GM23338 (cell line): ENCODE measurements around the gene NGEF. TPM values are rescaled to one million over a fixed set of nuclear protein-coding genes. Genes with fewer than 3 reads are reported as not detected.

ENCODE experiments used
- ATAC-seq: fragments of 200-7000 bp; cut with Tn5 transposase; 3 replicates; pipeline ENCODE4 v1.9.1; 2020
- DNase-seq: peaks from one replicate; pipeline ENCODE4 v3.0.0-alpha.2; 2015; ENCODE audit warnings: low spot score
- H2AFZ ChIP-seq: fragments of 200-600 bp; sonication (generic); 2 replicates; pipeline ENCODE4 v1.8.0; 2016; ENCODE audit warnings: antibody characterized with exemption, mild to moderate bottlenecking, moderate library complexity
- H3F3A ChIP-seq: fragments of 200-600 bp; sonication (generic); replicated peaks from 2 replicates; pipeline ENCODE4 v1.8.0; 2017; ENCODE audit warnings: antibody characterized with exemption, mixed run types, low read depth
- H3K27ac ChIP-seq: fragments of 200-600 bp; sonication (generic); 2 replicates; pipeline ENCODE4 v1.6.1; 2016; ENCODE audit warnings: low read depth
- H3K27me3 ChIP-seq: fragments of 200-600 bp; sonication (generic); 2 replicates; pipeline ENCODE4 v1.8.0; 2016; ENCODE audit warnings: mild to moderate bottlenecking, mixed run types, moderate library complexity; ENCODE audit not compliant: insufficient read depth
- H3K36me3 ChIP-seq: fragments of 200-600 bp; sonication (generic); 2 replicates; pipeline ENCODE4 v1.8.0; 2016; ENCODE audit warnings: mild to moderate bottlenecking; ENCODE audit not compliant: insufficient read depth
- H3K4me1 ChIP-seq: fragments of 200-600 bp; sonication (generic); 2 replicates; pipeline ENCODE4 v1.8.0; 2016; ENCODE audit warnings: mild to moderate bottlenecking, moderate library complexity; ENCODE audit not compliant: insufficient read depth
- H3K4me2 ChIP-seq: fragments of 200-600 bp; sonication (generic); 2 replicates; pipeline ENCODE4 v1.7.1; 2017; ENCODE audit warnings: mixed run types
- H3K4me3 ChIP-seq: fragments of 200-600 bp; sonication (generic); 2 replicates; pipeline ENCODE4 v1.6.1; 2016; ENCODE audit warnings: mixed run types
- H3K79me2 ChIP-seq: fragments of 200-600 bp; sonication (generic); replicated peaks from 2 replicates; pipeline ENCODE4 v1.8.0; 2017; ENCODE audit warnings: mild to moderate bottlenecking; ENCODE audit not compliant: insufficient read depth
- H3K9me2 ChIP-seq: fragments of 200-600 bp; sonication (generic); 2 replicates; pipeline ENCODE4 v1.8.0; 2017; ENCODE audit not compliant: insufficient read depth
- H4K20me1 ChIP-seq: fragments of 200-600 bp; sonication (generic); replicated peaks from 2 replicates; pipeline ENCODE4 v1.8.0; 2017; ENCODE audit warnings: mild to moderate bottlenecking; ENCODE audit not compliant: insufficient read depth
- H3K27ac Mint-ChIP-seq: 2 replicates; pipeline ENCODE4 v1.8.0; 2020; ENCODE audit warnings: inconsistent platforms, mild to moderate bottlenecking, moderate library complexity, mixed read lengths
- H3K27me3 Mint-ChIP-seq: 3 replicates; pipeline ENCODE4 v1.8.0; 2022; ENCODE audit warnings: low read depth, mild to moderate bottlenecking, moderate library complexity, mixed read lengths, inconsistent platforms; ENCODE audit not compliant: insufficient read depth, poor library complexity
- H3K36me3 Mint-ChIP-seq: 3 replicates; pipeline ENCODE4 v1.8.0; 2021; ENCODE audit warnings: low read depth, mild to moderate bottlenecking, inconsistent platforms, moderate library complexity, mixed read lengths
- H3K4me1 Mint-ChIP-seq: 3 replicates; pipeline ENCODE4 v1.8.0; 2020; ENCODE audit warnings: mild to moderate bottlenecking, inconsistent platforms, mixed read lengths
- H3K4me3 Mint-ChIP-seq: 3 replicates; pipeline ENCODE4 v1.8.0; 2021; ENCODE audit warnings: moderate library complexity, mild to moderate bottlenecking, inconsistent platforms, mixed read lengths
- H3K9me3 Mint-ChIP-seq: 3 replicates; pipeline ENCODE4 v1.8.0; 2020; ENCODE audit warnings: moderate library complexity, mild to moderate bottlenecking, inconsistent platforms, mixed read lengths
- CREB1 ChIP-seq: fragments of 250-450 bp; sonication (Bioruptor Pico); IDR thresholded peaks from 2 replicates; pipeline ENCODE4 v1.5.0; 2020; ENCODE audit warnings: low read depth, mild to moderate bottlenecking, moderate library complexity
- EZH2 ChIP-seq: fragments of 200-600 bp; sonication (generic); IDR thresholded peaks from one replicate; pipeline ENCODE4 v1.8.0; 2017; ENCODE audit warnings: antibody characterized with exemption, mild to moderate bottlenecking, low read depth; ENCODE audit not compliant: unreplicated experiment
- EZH2phosphoT487 ChIP-seq: fragments of 200-600 bp; sonication (generic); IDR thresholded peaks from one replicate; pipeline ENCODE4 v1.8.1; 2018; ENCODE audit warnings: antibody characterized with exemption; ENCODE audit not compliant: unreplicated experiment
- JUNB ChIP-seq: IDR thresholded peaks from one replicate; pipeline ENCODE4 v1.6.1; 2016; ENCODE audit warnings: antibody characterized with exemption; ENCODE audit not compliant: unreplicated experiment
- NANOG ChIP-seq: IDR thresholded peaks from 2 replicates; pipeline ENCODE4 v1.6.1; 2016; ENCODE audit warnings: antibody characterized with exemption, borderline replicate concordance
- POLR2AphosphoS5 ChIP-seq: IDR thresholded peaks from 2 replicates; pipeline ENCODE4 v1.6.1; 2016; ENCODE audit warnings: antibody characterized with exemption, low read depth
- STAT1 ChIP-seq: IDR thresholded peaks from one replicate; pipeline ENCODE4 v1.6.1; 2016; ENCODE audit warnings: antibody characterized with exemption; ENCODE audit not compliant: unreplicated experiment
- ZNF114 ChIP-seq: fragments of 250-450 bp; sonication (Bioruptor Pico); IDR thresholded peaks from 2 replicates; pipeline ENCODE4 v1.5.0; 2020; ENCODE audit warnings: mild to moderate bottlenecking, moderate library complexity
- ZNF331 ChIP-seq: fragments of 250-450 bp; sonication (Bioruptor Pico); IDR thresholded peaks from 2 replicates; pipeline ENCODE4 v1.5.0; 2020; ENCODE audit warnings: low read depth, mild to moderate bottlenecking, moderate library complexity
- polyA plus RNA-seq: library from polyadenylated mRNA; unstranded; fragments of >200 nt; fragmentation: Nextera tagmentation; extraction: Ambion mirVana; gene quantifications from 2 replicates; pipeline ENCODE4 v1.2.1, GENCODE V29; 2016
- total RNA-seq: library from RNA; depleted of rRNA; stranded (reverse); fragments of >200 nt; shearing (Covaris generic); gene quantifications from 2 replicates; pipeline ENCODE4 v1.2.3, GENCODE V29; 2014
- TF ChIP-seq, protein P1 (sequence below): fragments of 250-450 bp; sonication (Bioruptor Pico); IDR thresholded peaks from 2 replicates; pipeline ENCODE4 v1.5.0; 2020; ENCODE audit warnings: mild to moderate bottlenecking, moderate library complexity

Gene NGEF
- total and polyA plus RNA-seq, 2 experiments from 2014 or later: 1.8 to 5.4 TPM

- TF ChIP-seq, protein P1, sequence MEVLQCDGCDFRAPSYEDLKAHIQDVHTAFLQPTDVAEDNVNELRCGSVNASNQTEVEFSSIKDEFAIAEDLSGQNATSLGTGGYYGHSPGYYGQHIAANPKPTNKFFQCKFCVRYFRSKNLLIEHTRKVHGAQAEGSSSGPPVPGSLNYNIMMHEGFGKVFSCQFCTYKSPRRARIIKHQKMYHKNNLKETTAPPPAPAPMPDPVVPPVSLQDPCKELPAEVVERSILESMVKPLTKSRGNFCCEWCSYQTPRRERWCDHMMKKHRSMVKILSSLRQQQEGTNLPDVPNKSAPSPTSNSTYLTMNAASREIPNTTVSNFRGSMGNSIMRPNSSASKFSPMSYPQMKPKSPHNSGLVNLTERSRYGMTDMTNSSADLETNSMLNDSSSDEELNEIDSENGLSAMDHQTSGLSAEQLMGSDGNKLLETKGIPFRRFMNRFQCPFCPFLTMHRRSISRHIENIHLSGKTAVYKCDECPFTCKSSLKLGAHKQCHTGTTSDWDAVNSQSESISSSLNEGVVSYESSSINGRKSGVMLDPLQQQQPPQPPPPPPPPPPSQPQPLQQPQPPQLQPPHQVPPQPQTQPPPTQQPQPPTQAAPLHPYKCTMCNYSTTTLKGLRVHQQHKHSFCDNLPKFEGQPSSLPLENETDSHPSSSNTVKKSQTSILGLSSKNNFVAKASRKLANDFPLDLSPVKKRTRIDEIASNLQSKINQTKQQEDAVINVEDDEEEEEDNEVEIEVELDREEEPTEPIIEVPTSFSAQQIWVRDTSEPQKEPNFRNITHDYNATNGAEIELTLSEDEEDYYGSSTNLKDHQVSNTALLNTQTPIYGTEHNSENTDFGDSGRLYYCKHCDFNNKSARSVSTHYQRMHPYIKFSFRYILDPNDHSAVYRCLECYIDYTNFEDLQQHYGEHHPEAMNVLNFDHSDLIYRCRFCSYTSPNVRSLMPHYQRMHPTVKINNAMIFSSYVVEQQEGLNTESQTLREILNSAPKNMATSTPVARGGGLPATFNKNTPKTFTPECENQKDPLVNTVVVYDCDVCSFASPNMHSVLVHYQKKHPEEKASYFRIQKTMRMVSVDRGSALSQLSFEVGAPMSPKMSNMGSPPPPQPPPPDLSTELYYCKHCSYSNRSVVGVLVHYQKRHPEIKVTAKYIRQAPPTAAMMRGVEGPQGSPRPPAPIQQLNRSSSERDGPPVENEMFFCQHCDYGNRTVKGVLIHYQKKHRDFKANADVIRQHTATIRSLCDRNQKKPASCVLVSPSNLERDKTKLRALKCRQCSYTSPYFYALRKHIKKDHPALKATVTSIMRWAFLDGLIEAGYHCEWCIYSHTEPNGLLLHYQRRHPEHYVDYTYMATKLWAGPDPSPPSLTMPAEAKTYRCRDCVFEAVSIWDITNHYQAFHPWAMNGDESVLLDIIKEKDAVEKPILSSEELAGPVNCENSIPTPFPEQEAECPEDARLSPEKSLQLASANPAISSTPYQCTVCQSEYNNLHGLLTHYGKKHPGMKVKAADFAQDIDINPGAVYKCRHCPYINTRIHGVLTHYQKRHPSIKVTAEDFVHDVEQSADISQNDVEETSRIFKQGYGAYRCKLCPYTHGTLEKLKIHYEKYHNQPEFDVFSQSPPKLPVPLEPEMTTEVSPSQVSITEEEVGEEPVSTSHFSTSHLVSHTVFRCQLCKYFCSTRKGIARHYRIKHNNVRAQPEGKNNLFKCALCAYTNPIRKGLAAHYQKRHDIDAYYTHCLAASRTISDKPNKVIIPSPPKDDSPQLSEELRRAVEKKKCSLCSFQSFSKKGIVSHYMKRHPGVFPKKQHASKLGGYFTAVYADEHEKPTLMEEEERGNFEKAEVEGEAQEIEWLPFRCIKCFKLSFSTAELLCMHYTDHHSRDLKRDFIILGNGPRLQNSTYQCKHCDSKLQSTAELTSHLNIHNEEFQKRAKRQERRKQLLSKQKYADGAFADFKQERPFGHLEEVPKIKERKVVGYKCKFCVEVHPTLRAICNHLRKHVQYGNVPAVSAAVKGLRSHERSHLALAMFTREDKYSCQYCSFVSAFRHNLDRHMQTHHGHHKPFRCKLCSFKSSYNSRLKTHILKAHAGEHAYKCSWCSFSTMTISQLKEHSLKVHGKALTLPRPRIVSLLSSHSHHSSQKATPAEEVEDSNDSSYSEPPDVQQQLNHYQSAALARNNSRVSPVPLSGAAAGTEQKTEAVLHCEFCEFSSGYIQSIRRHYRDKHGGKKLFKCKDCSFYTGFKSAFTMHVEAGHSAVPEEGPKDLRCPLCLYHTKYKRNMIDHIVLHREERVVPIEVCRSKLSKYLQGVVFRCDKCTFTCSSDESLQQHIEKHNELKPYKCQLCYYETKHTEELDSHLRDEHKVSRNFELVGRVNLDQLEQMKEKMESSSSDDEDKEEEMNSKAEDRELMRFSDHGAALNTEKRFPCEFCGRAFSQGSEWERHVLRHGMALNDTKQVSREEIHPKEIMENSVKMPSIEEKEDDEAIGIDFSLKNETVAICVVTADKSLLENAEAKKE (CRISPR knock-in tag): no peak
- TF ChIP-seq ZNF331: no peak
- TF ChIP-seq NANOG: no peak
- no peak for TF ChIP-seq CREB1 (CRISPR knock-in tag)
- no peak for TF ChIP-seq EZH2
- no peak for TF ChIP-seq JUNB
- no peak for TF ChIP-seq ZNF114
- no peak for TF ChIP-seq STAT1
Observed at GRCh38 chr2:233048569-233049193, 35.6 kb upstream of the NGEF start (continued).

GRCh38 chr2:233047667-233048066 is 34.6 kb upstream of the NGEF start:
- H3K36me3 Mint-ChIP-seq: no peaks in the 10 kb centered on the region
- H3K4me3 Mint-ChIP-seq: no peak overlapping the region; the same call in 2 of the 3 replicates
- ATAC-seq: no peak
- Histone ChIP-seq H3F3A (0 out of 2 replicates have a peak, but pooled peaks cover 7% of the 10 kb centered on the region), H3K4me3 (no peak overlapping the region), H3K79me2 (no peaks in the 10 kb centered on the region), H3K27me3 (no peaks in the 10 kb centered on the region), H3K4me1 (peaks cover 25% of the 10 kb centered on the region), H4K20me1 (no peaks in the 10 kb centered on the region), H3K9me2 (peaks cover 7% of the 10 kb centered on the region; the same call in 1 of the 2 replicates), H3K27ac (no peak overlapping the region), H2AFZ (no peak overlapping the region), H3K36me3 (no peaks in the 10 kb centered on the region), H3K4me2 (no peak overlapping the region)
- H3K4me1 Mint-ChIP-seq: peaks cover 46% of the 10 kb centered on the region
- no peak overlapping the region for H3K27ac Mint-ChIP-seq
- no peak for DNase-seq
- peaks cover 16% of the 10 kb centered on the region for H3K27me3 Mint-ChIP-seq
- H3K9me3 Mint-ChIP-seq: no peaks in the 10 kb centered on the region
- TF ChIP-seq, protein P1 (CRISPR knock-in tag): no peak
- TF ChIP-seq ZNF331 (no peak), ZNF114 (no peak), STAT1 (no peak), CREB1 (CRISPR knock-in tag) (no peak), POLR2AphosphoS5 (no peak), NANOG (no peak), JUNB (no peak), EZH2phosphoT487 (no peak)
